Neural progenitor cell (in vitro differentiated cells): ENCODE measurements around the gene GSAP. TPM values are rescaled to one million over a fixed set of nuclear protein-coding genes. Genes with fewer than 3 reads are reported as not detected.

Experiments used
- DNase-seq: peaks from one replicate; pipeline ENCODE4 v3.0.0-alpha.2; 2016; ENCODE audit warnings: low spot score
- H2AFZ ChIP-seq: fragments of 200-600 bp; sonication (generic); replicated peaks from 2 replicates; pipeline ENCODE4 v1.6.1; 2016; ENCODE audit warnings: antibody characterized with exemption
- H3F3A ChIP-seq: fragments of 200-600 bp; sonication (generic); 2 replicates; pipeline ENCODE4 v1.6.1; 2016; ENCODE audit warnings: antibody characterized with exemption, low read depth
- H3K27ac ChIP-seq: fragments of 200-600 bp; sonication (generic); 2 replicates; pipeline ENCODE4 v1.5.1; 2016; ENCODE audit warnings: mild to moderate bottlenecking
- H3K27me3 ChIP-seq: fragments of 200-600 bp; sonication (generic); 2 replicates; pipeline ENCODE4 v1.6.1; 2016; ENCODE audit warnings: mild to moderate bottlenecking, moderate library complexity
- H3K36me3 ChIP-seq: fragments of 200-600 bp; sonication (generic); 2 replicates; pipeline ENCODE4 v1.5.1; 2016
- H3K4me1 ChIP-seq: fragments of 200-600 bp; sonication (generic); 2 replicates; pipeline ENCODE4 v1.6.1; 2016; ENCODE audit warnings: mixed run types
- H3K4me2 ChIP-seq: fragments of 200-600 bp; sonication (generic); 2 replicates; pipeline ENCODE4 v1.6.1; 2016
- H3K4me3 ChIP-seq: fragments of 200-600 bp; sonication (generic); 2 replicates; pipeline ENCODE4 v1.5.1; 2016
- H3K79me2 ChIP-seq: fragments of 200-600 bp; sonication (generic); 2 replicates; pipeline ENCODE4 v1.6.1; 2016; ENCODE audit warnings: low read depth
- H3K9ac ChIP-seq: fragments of 200-600 bp; sonication (generic); 2 replicates; pipeline ENCODE4 v1.6.1; 2016
- H3K9me3 ChIP-seq: fragments of 200-600 bp; sonication (generic); 2 replicates; pipeline ENCODE4 v1.5.1; 2016; ENCODE audit warnings: low read depth
- H4K20me1 ChIP-seq: fragments of 200-600 bp; sonication (generic); 2 replicates; pipeline ENCODE4 v1.6.1; 2016; ENCODE audit warnings: low read depth
- H3K27ac Mint-ChIP-seq: 3 replicates; pipeline ENCODE4 v1.8.0; 2021; ENCODE audit warnings: mixed read lengths
- H3K27me3 Mint-ChIP-seq: 2 replicates; pipeline ENCODE4 v1.8.0; 2022; ENCODE audit warnings: low read depth, mild to moderate bottlenecking, inconsistent platforms, moderate library complexity, mixed read lengths; ENCODE audit not compliant: insufficient read depth
- H3K36me3 Mint-ChIP-seq: 3 replicates; pipeline ENCODE4 v1.8.0; 2021; ENCODE audit warnings: mixed read lengths
- H3K4me1 Mint-ChIP-seq: 3 replicates; pipeline ENCODE4 v1.8.0; 2021; ENCODE audit warnings: mixed read lengths
- H3K4me3 Mint-ChIP-seq: 3 replicates; pipeline ENCODE4 v1.8.0; 2021; ENCODE audit warnings: mild to moderate bottlenecking, moderate library complexity, mixed read lengths
- H3K9me3 Mint-ChIP-seq: 3 replicates; pipeline ENCODE4 v1.8.0; 2020; ENCODE audit warnings: mixed read lengths
- CTCF ChIP-seq: fragments of 200-600 bp; sonication (generic); IDR thresholded peaks from 2 replicates; pipeline ENCODE4 v1.5.1; 2017; ENCODE audit warnings: antibody characterized with exemption, mild to moderate bottlenecking
- EZH2 ChIP-seq: fragments of 200-600 bp; sonication (generic); IDR thresholded peaks from 2 replicates; pipeline ENCODE4 v1.6.1; 2017; ENCODE audit warnings: antibody characterized with exemption, mild to moderate bottlenecking, moderate library complexity
- EZH2phosphoT487 ChIP-seq: fragments of 200-600 bp; sonication (generic); IDR thresholded peaks from 2 replicates; pipeline ENCODE4 v1.6.1; 2017; ENCODE audit warnings: antibody characterized with exemption
- total RNA-seq: library from RNA; depleted of rRNA; stranded (reverse); fragments of >200 nt; gene quantifications from 2 replicates; pipeline ENCODE4 v1.2.3, GENCODE V29; 2015; ENCODE audit warnings: low replicate concordance

Gene GSAP
- total RNA-seq, 1 donor from 2014 or later: 2.6 TPM

GRCh38 chr7:77353911-77354310, 62.2 kb downstream of the GSAP start:
- Mint-ChIP-seq H3K4me3 (no peak overlapping the region), H3K9me3 (no peaks in the 10 kb centered on the region), H3K4me1 (peaks cover 23% of the 10 kb centered on the region), H3K36me3 (no peaks in the 10 kb centered on the region), H3K27me3 (peaks cover 2% of the 10 kb centered on the region), H3K27ac (peak overlapping the region; percentile 42)
- no peaks in the 10 kb centered on the region for H3K36me3 ChIP-seq
- no peaks in the 10 kb centered on the region for H3F3A ChIP-seq
- no peaks in the 10 kb centered on the region for H3K27me3 ChIP-seq
- no peak overlapping the region for H2AFZ ChIP-seq
- H3K27ac ChIP-seq: no peak overlapping the region
- no peak for TF ChIP-seq EZH2phosphoT487
- H3K4me1 ChIP-seq: peaks cover 5% of the 10 kb centered on the region
- no peaks in the 10 kb centered on the region for H3K79me2 ChIP-seq
- no peak overlapping the region for H3K4me2 ChIP-seq
- no peak overlapping the region for H3K9ac ChIP-seq
- H3K4me3 ChIP-seq: no peak overlapping the region
- H4K20me1 ChIP-seq: no peaks in the 10 kb centered on the region
- DNase-seq: no peak
- H3K9me3 ChIP-seq: no peaks in the 10 kb centered on the region

GRCh38 chr7:77353407-77353721, 62.8 kb downstream of the GSAP start:
- no peak overlapping the region for H3K4me3 Mint-ChIP-seq
- H3K4me1 ChIP-seq: peaks cover 11% of the 10 kb centered on the region
- no peak overlapping the region for H3K9ac ChIP-seq
- peaks cover 2% of the 10 kb centered on the region for H3K27me3 Mint-ChIP-seq
- no peaks in the 10 kb centered on the region for H3F3A ChIP-seq
- H2AFZ ChIP-seq: no peak overlapping the region
- no peak overlapping the region for H3K27ac Mint-ChIP-seq
- no peaks in the 10 kb centered on the region for H3K9me3 ChIP-seq
- no peak overlapping the region for H3K4me3 ChIP-seq
- no peaks in the 10 kb centered on the region for H3K27me3 ChIP-seq
- H3K4me1 Mint-ChIP-seq: peaks cover 28% of the 10 kb centered on the region
- no peak overlapping the region for H3K4me2 ChIP-seq
- H4K20me1 ChIP-seq: no peaks in the 10 kb centered on the region
- no peaks in the 10 kb centered on the region for H3K79me2 ChIP-seq
- H3K27ac ChIP-seq: no peak overlapping the region
- DNase-seq: no peak
- TF ChIP-seq EZH2phosphoT487 (no peak), CTCF (no peak), EZH2 (no peak)
- no peaks in the 10 kb centered on the region for H3K36me3 Mint-ChIP-seq
- no peaks in the 10 kb centered on the region for H3K9me3 Mint-ChIP-seq
- H3K36me3 ChIP-seq: no peaks in the 10 kb centered on the region

DNA sequence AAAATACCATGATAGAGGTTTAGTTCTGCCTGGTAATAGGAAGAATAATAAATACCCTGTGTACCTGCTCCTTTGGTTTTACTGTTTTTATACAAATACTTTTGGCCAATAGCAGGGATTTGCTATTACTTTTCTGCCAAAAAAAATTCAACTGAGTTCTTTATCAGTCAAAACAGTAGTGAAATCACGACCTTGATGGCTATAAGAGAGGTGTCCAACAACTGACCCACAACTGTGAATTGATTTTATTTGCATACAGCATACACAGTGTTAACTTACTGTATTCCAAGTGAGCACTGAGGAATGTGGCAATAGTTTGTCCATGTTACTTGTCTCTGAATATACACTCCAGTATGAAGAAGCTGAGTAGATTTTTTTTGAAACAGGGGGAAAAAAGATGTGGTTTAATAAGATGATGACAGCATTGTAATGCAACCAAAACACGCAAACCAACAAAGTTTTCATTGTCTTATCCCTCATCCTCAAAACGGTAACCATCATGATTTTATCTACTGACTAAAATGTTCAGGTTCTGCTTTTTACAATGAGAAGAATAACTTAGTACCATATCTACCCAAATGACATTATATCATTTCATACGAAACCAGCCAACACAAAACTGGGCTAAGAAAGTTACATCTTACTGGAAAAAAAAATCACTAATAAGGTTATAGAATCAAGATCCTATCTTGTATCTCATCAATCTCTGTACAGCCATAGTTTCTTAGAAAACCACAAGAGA, 63.3 kb downstream of the GSAP start:
- H3K4me3 ChIP-seq: no peak overlapping the region
- no peak overlapping the region for H3K27ac Mint-ChIP-seq
- no peaks in the 10 kb centered on the region for H3K9me3 Mint-ChIP-seq
- H3K27ac ChIP-seq: no peak overlapping the region
- no peak overlapping the region for H3K4me2 ChIP-seq
- no peak for DNase-seq
- H3K27me3 Mint-ChIP-seq: peaks cover 2% of the 10 kb centered on the region
- no peak overlapping the region for H3K4me3 Mint-ChIP-seq
- no peaks in the 10 kb centered on the region for H4K20me1 ChIP-seq
- H3K4me1 ChIP-seq: peaks cover 12% of the 10 kb centered on the region
- peaks cover 31% of the 10 kb centered on the region for H3K4me1 Mint-ChIP-seq
- no peaks in the 10 kb centered on the region for H3K9me3 ChIP-seq
- no peak overlapping the region for H2AFZ ChIP-seq
- H3K36me3 ChIP-seq: no peaks in the 10 kb centered on the region
- H3F3A ChIP-seq: no peaks in the 10 kb centered on the region
- no peaks in the 10 kb centered on the region for H3K27me3 ChIP-seq
- H3K36me3 Mint-ChIP-seq: no peaks in the 10 kb centered on the region
- no peaks in the 10 kb centered on the region for H3K79me2 ChIP-seq
- no peak overlapping the region for H3K9ac ChIP-seq
- no peak for TF ChIP-seq EZH2phosphoT487
- TF ChIP-seq CTCF: no peak
- no peak for TF ChIP-seq EZH2

DNA sequence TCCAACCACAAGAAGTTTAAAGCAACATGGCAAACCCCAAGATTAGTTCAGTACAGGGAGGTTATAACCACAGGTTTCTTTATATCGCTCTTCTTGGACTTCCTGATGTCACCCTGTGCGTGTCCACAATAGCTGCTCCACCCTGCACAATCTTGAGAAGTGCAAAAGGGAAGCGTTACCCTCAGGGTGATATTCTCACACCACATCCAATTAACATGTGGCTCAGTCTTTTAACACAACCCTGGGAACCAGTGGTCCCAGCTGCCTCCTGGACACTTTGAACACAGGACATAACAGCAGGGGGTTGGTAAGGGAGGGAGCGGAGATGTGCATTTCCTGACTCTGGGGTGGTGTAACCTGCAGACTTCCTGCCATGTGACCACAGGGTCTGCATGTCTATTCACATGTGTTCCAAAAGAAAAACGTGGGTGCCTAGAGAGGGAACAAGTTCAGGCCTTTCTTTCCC, 64.6 kb downstream of the GSAP start:
- no peaks in the 10 kb centered on the region for H3K9me3 Mint-ChIP-seq
- no peaks in the 10 kb centered on the region for H3K36me3 Mint-ChIP-seq
- no peak overlapping the region for H3K9ac ChIP-seq
- peaks cover 2% of the 10 kb centered on the region for H3K27me3 Mint-ChIP-seq
- TF ChIP-seq CTCF (no peak), EZH2 (no peak), EZH2phosphoT487 (no peak)
- H4K20me1 ChIP-seq: no peaks in the 10 kb centered on the region
- no peaks in the 10 kb centered on the region for H3K27me3 ChIP-seq
- H3K27ac Mint-ChIP-seq: no peak overlapping the region
- H3K27ac ChIP-seq: no peak overlapping the region
- H3K4me3 Mint-ChIP-seq: no peak overlapping the region
- H3K4me2 ChIP-seq: no peak overlapping the region
- no peak overlapping the region for H3K4me3 ChIP-seq
- H3K9me3 ChIP-seq: no peaks in the 10 kb centered on the region
- H3K4me1 ChIP-seq: peaks cover 12% of the 10 kb centered on the region
- no peaks in the 10 kb centered on the region for H3K36me3 ChIP-seq
- no peak overlapping the region for H2AFZ ChIP-seq
- peaks cover 31% of the 10 kb centered on the region for H3K4me1 Mint-ChIP-seq
- no peaks in the 10 kb centered on the region for H3K79me2 ChIP-seq
- no peak for DNase-seq
- H3F3A ChIP-seq: no peaks in the 10 kb centered on the region
